Dermis blood vessel endothelial cell (primary cell): ENCODE data around the gene CCDC89. TPM values are rescaled to one million over a fixed set of nuclear protein-coding genes. Genes with fewer than 3 reads are reported as not detected.

Experiments
- DNase-seq: peaks from one replicate; pipeline ENCODE4 v3.0.0; 2010
- total RNA-seq: library from RNA; depleted of rRNA; stranded (reverse); fragments of >200 nt; gene quantifications from 2 replicates; pipeline ENCODE4 v1.2.3, GENCODE V29; 2014

Gene CCDC89
- total RNA-seq, 1 donor from 2014 or later: not detected

- DNase-seq: no peak
Observed at GRCh38 chr11:85651118-85651517, 34.9 kb downstream of the CCDC89 start.

- DNase-seq: peak; percentile 87
Observed at GRCh38 chr11:85647604-85648299, 38.2 kb downstream of the CCDC89 start, which contains the start of gene TMEM126A. TSS of gene TMEM126A (plus strand) at chr11:85647967. CDS start at chr11:85650256, 2,289 bp downstream.

DNA sequence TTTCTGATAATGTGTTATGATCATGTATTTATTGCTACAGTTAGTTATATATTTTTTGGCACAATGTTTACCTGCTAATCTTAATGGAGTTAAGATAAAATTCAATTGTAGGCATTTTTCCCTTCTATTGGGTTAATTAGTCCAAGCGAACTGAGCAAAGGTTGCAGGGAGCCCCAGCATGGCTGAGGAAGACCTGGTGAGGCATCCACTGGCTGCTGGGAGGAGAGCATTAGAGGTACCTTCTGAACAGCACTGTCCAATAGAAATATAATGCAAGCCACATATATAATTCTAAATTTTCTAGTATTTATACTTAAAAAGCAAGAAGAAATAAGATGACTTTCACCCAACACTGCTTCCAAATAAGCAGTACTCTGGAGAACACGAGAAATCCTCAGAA is 38.9 kb downstream of the CCDC89 start:
- DNase-seq: no peak

- no peak for DNase-seq
Observed at GRCh38 chr11:85643191-85643614, 42.8 kb downstream of the CCDC89 start.

GRCh38 chr11:85634747-85635146 is 51.2 kb downstream of the CCDC89 start:
- DNase-seq: no peak

Other genes starting within 250 kb of the CCDC89 start
- 0.17 and 0.51 TPM in 2 replicates for gene DLG2, start 58.9 kb downstream of the CCDC89 start, total RNA-seq
- 55.8 and 69.4 TPM in 2 replicates for gene TMEM126B, start 57.6 kb downstream of the CCDC89 start, total RNA-seq
- 35.1 and 35.5 TPM in 2 replicates for gene TMEM126A, start 38.2 kb downstream of the CCDC89 start, total RNA-seq
- 27.9 and 45.9 TPM in 2 replicates for gene CREBZF, start 21.1 kb downstream of the CCDC89 start, total RNA-seq
- gene SYTL2, start 124.9 kb upstream of the CCDC89 start, total RNA-seq: 1.7 and 2.0 TPM in 2 replicates
- gene CCDC83, start 169.2 kb upstream of the CCDC89 start, total RNA-seq: not detected in 2 replicates